GM21786 (cell line): ENCODE results near the gene GAL3ST1.
"Not testable (repeated sequence)": the region's sequence is repeated elsewhere in the genome, so short reads cannot be mapped to it uniquely, and the experiment has no call there.

Source experiments
- ATAC-seq: cut with Tn5 transposase; IDR thresholded peaks from one replicate; pipeline ENCODE4 v1.9.1; 2021; ENCODE audit not compliant: unreplicated experiment

Gene GAL3ST1

DNA sequence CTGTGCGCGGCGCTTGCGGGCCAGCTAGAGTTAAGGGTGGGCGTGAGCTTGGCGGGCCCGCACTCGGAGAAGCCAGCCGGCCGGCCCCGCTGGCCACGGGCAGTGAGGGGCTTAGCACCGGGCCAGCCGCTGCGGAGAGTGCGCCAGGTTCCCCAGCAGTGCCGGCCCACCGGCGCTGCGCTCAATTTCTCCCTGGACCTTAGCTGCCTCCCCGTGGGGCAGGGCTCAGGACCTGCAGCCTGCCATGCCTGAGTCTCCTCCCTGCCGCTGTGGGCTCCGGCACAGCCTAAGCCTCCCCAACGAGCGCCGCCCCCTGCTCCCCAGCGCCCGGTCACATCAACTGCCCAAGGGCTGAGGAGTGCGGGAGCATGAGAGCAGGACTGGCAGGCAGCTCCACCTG, 22.4 kb upstream of the GAL3ST1 start:
- no peak for ATAC-seq

DNA sequence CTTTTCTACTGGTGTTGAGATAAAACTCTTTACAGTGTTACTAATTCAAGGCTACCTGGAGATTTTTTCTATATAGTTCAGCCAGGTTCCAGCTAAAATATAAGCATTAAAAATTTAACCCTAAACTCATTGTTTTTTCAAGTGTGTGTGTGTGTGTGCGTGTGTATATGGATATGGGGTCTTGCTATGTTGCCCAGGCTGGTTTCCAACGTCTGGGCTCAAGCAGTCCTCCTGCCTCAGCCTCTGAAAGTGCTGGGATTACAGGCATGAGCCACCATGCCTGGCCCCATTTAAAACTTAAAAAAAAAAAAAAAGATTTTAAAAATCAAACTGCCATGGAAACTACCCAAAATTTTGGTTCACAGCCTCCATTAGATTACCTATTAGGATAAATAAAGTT, 21.7 kb upstream of the GAL3ST1 start:
- no peak for ATAC-seq

DNA sequence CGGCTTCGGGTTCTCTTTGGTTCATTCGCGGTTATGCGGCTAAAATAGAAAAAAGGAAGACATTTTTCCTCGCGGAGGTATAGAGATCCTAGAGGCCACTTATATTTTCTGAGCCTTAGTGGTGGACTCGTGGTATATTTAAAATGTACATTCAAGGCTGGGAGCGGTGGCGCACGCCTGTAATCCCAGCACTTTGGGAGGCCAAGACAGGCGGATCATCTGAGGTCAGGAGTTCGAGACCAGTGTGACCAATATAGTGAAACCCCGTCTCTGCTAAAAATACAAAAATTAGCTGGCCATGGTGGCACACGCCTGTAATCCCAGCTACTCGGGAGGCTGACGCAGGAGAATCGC, 17.9 kb upstream of the GAL3ST1 start:
- not testable (repeated sequence) for ATAC-seq

- ATAC-seq: peak; percentile 96
Measured at GRCh38 chr22:30591588-30592359, 17.3 kb upstream of the GAL3ST1 start, which contains the start of gene PES1. Gene PES1 (minus strand): TSS chr22:30591910. CDS start chr22:30591833, 77 bp downstream.

DNA sequence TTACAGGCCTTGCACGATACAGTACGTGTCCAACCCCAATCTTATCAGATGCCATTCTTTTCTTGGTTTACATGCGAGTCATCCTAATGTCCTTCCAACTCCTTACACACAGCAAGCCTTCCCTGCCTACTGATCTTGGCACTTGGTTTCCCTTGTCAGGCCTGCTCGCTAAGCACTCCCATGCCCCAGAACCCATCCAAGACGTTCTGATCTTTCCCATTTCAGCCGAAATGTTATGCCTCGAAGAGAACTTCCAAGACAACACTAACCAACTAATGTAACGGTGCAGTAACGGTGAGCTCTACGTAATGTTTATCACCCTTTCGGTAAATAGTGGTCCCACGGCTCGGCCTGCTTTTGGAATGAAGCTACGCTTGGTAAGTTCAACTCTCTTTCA, 16.7 kb upstream of the GAL3ST1 start:
- ATAC-seq: no peak

DNA sequence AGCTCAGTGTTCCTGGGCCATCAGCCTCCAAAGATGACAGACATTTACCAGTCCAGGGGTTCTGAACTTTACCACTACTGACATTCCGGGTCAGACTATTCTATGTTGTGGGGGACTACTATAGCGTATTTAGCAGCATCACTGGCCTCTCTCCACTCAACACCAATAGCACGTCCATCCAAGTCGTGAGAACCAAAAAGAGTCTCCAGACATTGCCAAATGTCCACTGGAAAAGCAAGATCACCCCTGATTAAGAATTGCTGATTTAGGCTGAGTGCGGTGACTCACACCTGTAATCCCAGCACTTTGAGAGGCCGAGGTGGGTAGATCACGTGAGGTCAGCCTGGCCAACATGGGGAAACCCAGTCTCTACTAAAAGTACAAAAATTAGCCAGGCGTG, 11.9 kb upstream of the GAL3ST1 start:
- no peak for ATAC-seq

DNA sequence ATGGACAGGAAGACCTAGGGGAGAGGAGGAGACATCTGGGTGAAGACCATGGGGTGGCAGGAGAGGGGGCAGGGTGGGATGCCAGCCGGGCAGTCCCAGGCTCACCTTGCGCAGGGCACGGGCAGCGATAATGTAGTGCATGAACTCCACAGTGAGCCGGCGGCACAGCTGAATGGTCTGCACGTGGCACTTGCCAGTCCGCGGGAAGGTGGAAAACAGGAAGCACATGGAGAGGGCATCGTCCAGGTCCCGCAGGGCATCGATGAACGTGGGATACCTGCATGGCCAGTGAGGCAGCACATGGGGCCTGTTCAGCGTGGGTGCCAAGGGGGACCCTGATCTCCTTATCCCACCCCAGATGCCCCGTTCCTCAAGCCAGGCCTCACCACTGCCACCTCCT, 10.0 kb upstream of the GAL3ST1 start:
- ATAC-seq: no peak

DNA sequence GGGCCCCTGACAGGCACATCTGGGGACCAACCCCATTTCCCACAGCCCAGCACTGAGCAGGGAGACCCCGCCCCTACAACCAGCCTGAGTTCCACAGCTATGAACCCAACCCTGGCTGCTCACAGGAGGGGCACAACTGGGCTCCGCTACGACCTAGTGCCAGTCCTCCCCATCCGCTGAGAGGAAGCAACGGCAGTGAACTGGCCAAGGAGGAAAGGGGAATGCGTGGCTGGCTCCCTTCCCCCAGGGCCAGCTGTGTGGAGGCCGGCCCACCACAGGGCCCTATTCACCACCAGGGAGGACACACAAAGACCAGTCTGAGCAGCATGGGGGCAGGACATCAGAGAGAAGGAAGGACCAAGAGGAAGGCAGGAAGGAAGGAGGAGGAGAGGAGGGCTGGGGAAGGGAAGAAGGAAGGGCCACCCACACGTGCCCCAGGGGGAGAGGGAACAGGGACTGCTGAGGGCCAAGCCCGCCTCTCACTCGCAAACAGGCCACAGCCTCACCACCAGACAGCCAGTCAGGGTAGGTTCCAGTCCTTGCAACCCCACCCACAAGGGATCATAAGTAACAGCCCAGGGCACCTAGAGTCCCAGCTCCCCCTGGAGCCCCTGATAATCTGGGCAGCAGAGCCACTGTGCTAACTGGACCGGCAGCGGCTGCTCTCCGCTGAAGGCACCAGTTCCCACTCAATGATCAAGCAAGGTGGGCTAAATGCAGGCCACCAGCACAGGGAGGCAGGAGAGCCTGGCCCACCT, 8.5 kb upstream of the GAL3ST1 start:
- ATAC-seq: no peak

GRCh38 chr22:30582051-30582450, 7.6 kb upstream of the GAL3ST1 start:
- no peak for ATAC-seq

- no peak for ATAC-seq
Measured at GRCh38 chr22:30580896-30581295, 6.4 kb upstream of the GAL3ST1 start.

- no peak for ATAC-seq
Measured at GRCh38 chr22:30578481-30578880, 4.0 kb upstream of the GAL3ST1 start.

GRCh38 chr22:30575859-30576258, 1.4 kb upstream of the GAL3ST1 start:
- no peak for ATAC-seq

DNA sequence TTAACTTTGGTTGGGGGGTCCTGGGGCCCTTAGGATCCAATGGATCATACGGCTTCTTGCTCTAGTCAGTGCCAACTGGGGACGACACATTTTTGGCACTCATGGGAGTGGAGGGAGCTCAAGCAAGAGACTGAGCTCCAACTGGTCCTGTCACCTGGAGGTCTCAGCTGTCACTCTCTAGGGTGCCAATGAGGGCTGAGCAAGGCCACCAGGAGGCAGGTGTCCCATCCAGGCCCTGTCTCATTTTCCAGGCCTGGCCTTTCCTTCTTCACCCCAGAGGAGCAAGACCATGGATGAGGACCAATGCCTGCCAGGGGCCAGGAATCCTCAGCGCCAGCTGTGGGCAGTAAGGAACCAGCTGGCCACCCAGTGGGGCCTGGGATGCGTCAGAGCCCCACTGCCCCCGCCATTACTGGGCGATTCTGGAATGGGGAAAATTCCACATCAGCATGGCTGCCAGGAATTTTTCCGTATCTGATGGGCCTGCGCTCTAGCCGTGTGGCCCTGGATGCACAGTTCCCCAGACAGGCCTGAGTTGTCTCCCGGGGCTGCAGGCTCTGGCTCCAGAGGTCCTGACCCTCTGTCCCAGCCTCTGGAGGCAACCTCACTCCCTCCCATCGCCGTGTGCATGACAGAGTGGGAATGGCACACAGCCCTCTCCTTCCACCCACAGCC, 669 bp upstream of the GAL3ST1 start:
- no peak for ATAC-seq

DNA sequence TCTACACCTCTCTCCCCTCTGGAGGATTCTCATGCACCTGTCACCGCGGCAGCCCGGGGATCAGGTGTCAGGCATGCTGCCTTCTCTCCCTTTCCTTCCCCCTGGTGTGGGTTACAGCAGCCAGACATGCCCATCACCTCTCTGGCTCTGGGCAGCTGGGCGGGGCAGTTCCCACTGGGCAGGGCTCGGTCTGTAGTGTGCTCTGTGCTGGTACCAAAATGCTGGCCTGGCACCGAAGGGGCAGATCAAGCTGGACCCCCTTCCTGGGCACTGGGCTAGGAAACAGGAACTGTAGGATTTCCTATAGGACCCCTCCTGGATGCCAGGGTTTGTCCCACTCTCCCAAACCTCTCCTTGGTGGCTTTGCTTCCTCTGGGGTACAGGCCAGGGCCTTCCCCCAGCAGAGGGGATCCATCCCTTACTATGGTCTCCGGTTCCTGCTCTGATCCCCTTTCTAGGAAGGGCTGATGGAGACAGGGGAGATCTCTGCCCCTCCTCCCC, 821 bp downstream of the GAL3ST1 start:
- ATAC-seq: no peak

- no peak for ATAC-seq
Measured at GRCh38 chr22:30572840-30573593, 1.4 kb downstream of the GAL3ST1 start.

DNA sequence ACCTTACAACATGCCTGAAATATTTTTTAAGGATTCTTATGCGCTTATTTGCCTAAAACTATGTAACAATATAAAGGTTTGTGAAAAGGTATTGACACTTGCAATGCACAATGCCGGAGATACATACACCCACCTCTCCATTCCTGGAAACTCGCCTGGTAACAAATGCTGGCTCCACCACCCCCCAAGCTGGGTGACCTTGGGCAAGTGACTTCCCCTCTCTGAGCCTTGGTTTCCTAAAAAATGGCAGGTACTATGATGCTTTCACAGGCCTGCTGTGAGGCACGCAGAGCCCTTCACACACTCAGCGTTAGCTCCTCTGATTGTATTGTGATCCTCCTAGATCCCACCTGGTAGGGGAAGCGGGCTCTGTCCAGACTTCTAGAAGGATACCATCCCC, 2.3 kb downstream of the GAL3ST1 start:
- ATAC-seq: no peak

DNA sequence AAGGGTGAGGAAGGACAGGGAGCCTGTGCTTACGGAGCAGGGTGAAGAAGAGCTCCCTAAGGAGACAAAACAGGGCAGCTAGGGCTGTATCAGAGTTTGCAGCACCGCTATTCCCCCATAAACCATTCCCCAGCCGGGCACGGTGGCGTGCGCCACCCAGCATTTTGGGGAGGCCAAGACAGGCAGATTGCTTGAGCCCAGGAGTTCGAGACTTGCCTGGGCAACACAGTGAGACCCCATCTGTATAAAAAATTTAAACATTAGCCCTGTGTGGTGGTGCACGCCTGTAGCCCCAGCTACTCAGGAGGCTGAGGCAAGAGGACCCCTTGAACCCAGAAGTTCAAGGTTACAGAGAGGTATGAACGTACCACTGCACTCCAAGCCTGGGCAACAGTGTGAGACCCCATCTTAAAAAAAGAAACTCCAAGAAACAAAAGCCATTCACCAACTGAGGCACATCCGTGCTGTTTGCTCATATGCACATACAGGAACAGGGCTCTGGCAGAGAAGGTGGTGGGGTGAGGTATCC, 4.7 kb downstream of the GAL3ST1 start:
- ATAC-seq: no peak

- no peak for ATAC-seq
Measured at GRCh38 chr22:30568137-30568805, 6.2 kb downstream of the GAL3ST1 start.

DNA sequence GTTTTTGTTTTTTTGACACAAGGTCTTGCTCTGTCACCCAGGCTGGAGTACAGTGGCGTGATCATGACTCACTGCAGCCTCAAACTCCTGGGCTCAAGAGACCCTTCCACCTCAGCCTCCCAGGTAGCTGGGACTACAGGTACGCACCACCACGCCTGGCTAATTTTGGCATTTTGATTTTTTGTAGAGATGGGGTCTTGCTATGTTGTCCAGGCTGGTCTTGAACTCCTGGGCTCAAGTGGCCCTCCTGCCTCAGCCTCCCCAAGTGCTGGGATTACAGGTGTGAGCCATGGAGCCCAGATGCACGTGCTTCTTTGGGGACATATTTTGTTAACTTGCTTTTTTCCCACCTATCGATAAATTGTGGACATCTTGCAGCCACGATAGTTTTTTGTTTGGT, 7.2 kb downstream of the GAL3ST1 start:
- ATAC-seq: not testable (repeated sequence)

- no peak for ATAC-seq
Measured at GRCh38 chr22:30566125-30566524, 8.3 kb downstream of the GAL3ST1 start.
